SHP77 treated with DMSO at 0.1 percent for 48 hours (cell line): ENCODE results near the gene KRTAP12-4.
"Not testable (repeated sequence)": the region's sequence is repeated elsewhere in the genome, so short reads cannot be mapped to it uniquely, and the experiment has no call there.

ENCODE experiments used
- DNase-seq: peaks from one replicate; lab custom pipeline; 2025; lab: John Stamatoyannopoulos, UW

The KRTAP12-4 gene

DNA sequence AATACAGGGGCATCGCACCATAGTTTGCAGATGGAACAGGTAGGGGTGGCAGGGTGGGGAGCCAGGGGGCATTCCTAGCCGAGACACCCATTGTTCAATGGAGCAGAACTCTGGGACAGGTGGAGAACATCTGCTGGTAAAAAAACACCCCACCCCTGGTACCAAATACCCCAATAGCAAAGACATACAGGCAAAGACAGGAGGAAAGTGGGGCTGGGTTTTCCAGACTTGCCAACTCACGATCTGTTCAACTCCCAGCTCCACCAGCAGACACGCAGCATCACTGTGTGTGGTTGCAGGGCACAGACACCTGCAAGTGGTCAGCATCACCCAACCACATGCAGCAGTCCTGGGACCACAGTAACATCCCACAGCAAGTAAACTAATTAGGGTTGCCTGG, 42.9 kb downstream of the KRTAP12-4 start:
- no peak for DNase-seq

DNA sequence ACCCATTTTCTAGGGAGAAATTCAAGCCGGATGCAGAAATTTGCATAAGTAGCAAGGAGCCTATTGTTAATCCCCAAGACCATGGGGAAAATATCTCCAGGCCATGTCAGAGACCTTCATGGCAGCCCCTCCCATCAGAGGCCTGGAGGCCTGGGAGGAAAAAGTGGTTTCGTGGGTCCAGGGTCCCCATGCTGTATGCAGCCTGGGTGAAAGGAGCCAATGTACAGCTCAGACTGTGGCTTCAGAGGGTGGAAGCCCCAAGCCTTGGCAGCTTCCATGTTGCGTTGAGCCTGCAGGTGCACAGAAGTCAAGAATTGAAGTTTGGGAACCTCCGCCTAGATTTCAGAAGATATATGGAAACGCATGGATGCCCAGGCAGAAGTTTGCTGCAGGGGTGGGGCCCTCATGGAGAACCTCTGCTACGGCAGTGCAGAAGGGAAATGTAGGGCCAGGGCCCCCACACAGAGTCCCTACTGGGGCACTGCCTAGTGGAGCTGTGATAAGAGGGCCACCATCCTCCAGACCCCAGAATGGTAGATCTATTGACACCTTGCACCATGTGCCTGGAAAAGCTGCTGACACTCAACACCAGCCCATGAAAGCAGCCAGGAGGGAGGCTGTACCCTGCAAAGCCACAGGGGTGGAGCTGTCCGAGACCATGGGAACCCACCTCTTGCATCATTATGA, 44.2 kb downstream of the KRTAP12-4 start:
- not testable (repeated sequence) for DNase-seq

DNA sequence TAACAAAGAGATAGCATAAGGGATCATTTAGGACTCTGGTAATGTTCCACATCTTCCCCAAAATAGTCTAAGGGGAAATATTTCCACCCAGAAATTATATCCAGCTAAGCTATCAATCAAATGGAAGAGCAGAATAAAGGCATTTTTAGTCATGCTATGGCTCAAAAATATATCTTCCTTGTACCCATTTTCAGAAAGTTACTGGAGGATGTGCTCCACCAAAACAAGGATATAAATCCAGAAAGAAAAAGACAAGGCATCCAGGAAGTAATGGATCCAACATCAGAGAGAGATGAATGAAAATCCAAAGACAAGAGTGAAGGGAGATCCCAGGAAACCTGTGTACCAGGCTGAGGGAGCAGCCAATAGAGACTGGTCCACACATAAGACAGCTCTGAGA, 45.3 kb downstream of the KRTAP12-4 start:
- DNase-seq: no peak

DNA sequence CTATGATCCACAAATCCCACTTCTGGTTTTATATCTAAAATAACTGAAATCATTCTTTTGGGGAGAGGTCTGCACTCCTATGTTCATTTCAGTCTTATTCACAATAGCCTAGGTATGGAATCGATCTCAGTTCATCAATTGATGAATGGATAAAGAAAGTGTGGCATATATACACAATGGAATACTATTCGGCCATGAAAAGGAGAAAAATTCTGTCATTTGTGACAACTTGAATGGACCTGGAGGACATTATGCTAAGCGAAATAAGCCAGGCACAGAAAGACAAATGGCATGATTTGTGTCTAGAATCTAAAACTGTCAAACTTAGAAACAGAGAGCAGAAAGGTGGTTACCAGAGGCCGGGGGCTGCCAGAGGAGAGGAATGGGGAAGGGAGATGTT, 48.0 kb downstream of the KRTAP12-4 start:
- no peak for DNase-seq
